ENCODE measurements around the gene C2CD5.
"Not testable (repeated sequence)": the region's sequence is repeated elsewhere in the genome, so short reads cannot be mapped to it uniquely, and the experiment has no call there.

C2CD5 gene

GRCh38 chr12:22477166-22477893, 67.0 kb downstream of the C2CD5 start:
- peak; percentile 89 for DNase-seq (ENCODE audit: low read depth)

DNA sequence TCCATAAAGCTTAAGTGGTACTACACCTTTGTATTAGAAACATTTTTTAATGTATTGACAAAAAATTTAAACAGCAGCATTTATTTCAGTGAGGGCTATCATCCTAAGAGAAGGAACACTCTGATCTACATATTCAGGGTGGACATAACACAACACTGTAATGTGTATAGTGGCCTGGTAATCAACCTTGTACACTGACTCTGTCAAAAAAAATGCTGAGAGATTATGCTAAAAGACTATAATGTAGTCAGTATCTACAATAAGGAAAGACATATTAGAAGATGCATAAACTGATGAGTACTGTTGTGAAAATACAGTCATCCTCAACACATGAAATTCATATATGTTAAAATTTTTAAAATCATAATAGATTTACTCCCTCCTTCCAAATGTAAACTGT, 68.2 kb downstream of the C2CD5 start:
- DNase-seq (ENCODE audit: low read depth) = no peak

GRCh38 chr12:22474970-22475720, 69.2 kb downstream of the C2CD5 start:
- no peak for DNase-seq (ENCODE audit: low read depth)

GRCh38 chr12:22473212-22473611, 71.1 kb downstream of the C2CD5 start:
- DNase-seq (ENCODE audit: low read depth) = no peak

DNA sequence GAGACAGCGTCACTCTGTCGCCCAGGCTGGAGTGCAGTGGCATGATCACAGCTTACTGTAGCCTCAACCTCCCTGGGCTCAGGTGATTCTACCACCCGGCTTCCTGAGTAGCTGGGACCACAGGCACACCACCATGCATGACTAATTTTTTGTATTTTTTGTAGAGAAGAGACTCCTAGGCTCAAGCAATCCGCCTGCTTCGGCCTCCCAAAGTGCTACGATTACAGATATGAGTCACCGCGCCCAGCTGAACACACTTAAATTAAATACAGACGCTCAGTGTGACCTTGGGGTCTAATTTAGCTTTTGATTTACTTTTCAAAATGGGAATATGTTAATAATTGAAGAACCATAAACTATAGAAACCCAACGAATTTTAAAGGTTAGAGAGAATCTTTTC, 77.2 kb downstream of the C2CD5 start:
- no peak for DNase-seq (ENCODE audit: low read depth)

GRCh38 chr12:22463306-22463705, 81.0 kb downstream of the C2CD5 start:
- DNase-seq (ENCODE audit: low read depth) = no peak

DNA sequence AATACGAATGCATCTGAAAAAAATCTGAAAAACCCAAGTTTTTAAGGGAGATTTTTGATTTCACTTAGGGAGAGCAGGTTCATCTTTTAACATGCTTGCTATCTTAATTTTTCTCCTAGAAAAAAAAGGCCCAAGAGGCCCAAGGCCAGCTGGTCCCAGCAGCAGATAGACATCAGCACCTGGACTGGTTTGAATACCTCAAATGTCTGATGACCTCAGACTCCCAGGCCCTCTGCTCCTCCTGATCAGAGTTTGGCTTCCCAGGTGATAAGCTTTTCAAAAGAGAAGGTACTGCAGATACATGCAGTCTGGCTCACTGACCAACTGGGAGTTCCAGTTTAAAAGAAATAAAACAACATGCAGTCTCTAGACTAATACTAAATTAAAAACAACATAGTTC, 82.6 kb downstream of the C2CD5 start:
- no peak for DNase-seq (ENCODE audit: low read depth)

- DNase-seq (ENCODE audit: low read depth) = peak; percentile 49
These were observed 84.4 kb downstream of the C2CD5 start for GRCh38 chr12:22459838-22460490.

GRCh38 chr12:22458298-22458937, 85.9 kb downstream of the C2CD5 start:
- no peak for DNase-seq (ENCODE audit: low read depth)

DNA sequence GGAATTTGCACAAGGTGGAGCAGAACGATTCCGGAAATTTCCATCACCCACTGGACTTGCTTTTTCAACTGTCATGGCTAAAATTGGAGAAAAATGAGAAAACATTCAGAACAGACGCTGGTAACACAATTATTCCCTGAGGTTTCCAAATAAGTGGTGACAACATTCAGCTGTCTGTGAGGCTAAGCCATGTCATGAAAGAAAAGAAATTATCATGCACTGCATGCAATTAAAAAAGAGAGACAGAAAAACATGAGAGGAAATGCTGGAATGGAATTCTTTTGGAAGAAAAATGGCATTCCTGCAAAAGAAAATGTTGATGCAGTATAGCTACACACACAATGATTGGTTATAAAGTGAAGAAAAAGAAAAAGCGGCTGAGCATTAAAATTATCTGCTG, 87.3 kb downstream of the C2CD5 start:
- DNase-seq (ENCODE audit: low read depth) = no peak

DNA sequence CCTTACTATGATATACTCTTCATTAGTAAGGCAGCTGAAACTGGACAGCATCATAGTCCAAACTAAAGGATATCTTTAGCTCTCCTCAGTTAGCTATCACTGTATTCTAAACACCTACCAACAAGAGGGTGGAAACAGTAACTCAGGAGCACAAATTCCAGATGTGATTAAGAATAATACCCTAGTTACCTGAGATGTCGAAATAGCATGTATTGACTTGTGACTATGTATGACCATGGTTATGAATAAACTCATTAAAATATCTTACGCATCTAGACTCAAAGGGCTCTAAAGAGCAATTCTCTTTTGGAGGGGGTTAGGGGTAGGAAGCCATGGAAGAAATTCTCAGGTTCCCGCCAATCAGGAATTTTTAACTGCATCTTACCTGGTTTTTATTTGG, 90.8 kb downstream of the C2CD5 start:
- no peak for DNase-seq (ENCODE audit: low read depth)

DNA sequence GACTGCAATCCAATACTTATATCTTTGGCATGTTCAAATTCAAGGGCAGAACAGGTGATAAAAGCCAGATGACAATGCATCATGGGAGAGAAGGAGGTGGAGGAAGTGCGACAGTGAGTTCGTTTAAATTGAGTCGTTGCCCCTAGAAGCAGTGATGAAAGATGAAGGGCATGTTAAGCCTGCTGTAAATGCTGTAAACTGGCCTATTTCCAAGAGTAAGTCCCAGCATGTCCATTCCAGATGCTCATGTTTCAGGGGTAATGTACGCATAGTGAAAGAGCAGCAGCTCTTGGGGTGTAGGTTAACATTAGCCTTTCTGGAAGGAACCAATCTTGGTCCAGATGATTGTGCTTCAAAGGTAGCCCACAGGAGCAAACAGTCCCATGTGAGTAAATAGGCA, 97.1 kb downstream of the C2CD5 start:
- peak; percentile 4 for DNase-seq (ENCODE audit: low read depth)

DNA sequence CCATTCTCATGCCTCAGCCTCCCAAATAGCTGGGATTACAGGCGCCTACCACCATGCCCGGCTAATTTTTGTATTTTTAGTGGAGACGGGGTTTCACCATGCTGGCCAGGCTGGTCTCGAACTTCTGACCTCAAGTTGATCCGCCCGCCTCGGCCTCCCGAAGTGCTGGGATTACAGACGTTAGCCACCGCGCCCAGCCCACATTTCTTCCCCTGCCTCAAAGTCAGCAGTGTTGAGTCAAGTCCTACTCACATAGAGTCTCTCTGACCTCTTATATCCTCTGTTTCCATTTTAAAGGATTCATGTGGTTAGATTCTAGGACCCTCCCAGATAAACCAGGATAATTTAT, 100.1 kb downstream of the C2CD5 start:
- not testable (repeated sequence) for DNase-seq (ENCODE audit: low read depth)

DNA sequence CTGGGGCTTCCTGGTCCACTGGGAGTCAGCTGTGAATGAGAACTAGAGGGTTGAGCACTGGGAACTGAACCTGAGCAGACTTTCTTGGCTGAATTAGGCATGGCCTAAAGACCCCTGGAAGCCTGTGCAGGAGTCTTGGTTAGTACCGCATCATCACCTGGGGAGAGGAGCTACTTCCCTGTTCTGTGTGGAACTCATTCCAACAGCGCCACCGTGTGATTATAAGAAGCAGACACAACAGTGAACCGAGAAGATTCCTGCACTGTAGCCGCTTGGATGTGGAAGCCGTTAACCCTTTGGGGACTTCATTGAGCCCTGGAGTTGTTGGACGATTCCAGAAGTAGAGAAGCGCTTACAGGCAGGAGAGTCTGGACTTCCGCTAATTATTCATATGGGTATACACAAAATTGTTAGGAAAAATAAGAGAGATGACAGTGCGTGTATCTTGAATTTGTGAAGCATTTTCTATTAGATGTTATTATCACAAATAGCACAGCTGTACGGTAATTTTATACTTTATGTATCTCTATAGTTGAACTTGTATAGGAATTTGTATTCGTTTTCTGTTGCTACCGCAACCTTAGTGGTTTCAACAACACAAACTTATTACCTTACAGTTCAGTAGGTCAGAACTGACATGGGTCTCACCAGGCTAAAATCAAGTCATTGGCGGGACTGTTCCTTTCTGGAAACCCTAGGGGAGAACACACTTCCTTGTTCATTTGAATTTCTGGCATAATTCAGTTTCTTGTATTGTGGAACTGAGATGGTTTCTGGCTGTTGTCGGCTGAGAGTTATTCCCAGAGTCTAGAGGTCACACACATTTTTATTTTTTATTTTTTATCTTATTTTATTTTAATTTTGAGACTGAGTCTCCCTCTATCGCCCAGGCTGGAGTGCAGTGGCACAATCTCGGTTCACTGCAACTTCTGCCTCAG, 100.7 kb downstream of the C2CD5 start:
- DNase-seq (ENCODE audit: low read depth) = peak; percentile 77

- DNase-seq (ENCODE audit: low read depth) = no peak
These were observed 107.1 kb downstream of the C2CD5 start for GRCh38 chr12:22437031-22437806.

DNA sequence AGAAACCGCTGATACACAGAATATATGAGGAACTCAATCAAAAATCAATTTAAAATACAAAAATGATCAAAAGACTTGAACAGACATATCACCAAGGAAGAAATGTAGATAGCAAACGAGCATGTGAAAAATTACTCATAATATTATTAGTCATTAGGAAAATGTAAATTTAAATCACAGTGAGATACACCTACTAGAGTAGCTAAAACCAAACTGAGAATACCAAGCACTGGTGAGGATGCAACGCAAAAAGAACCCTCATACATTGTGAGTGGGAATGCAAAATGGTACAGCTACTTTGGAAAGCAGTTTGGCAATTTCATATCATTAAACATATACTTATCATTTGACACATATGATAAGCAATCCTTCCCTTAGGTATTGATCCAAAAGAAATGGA, 108.8 kb downstream of the C2CD5 start:
- DNase-seq (ENCODE audit: low read depth) = no peak

DNA sequence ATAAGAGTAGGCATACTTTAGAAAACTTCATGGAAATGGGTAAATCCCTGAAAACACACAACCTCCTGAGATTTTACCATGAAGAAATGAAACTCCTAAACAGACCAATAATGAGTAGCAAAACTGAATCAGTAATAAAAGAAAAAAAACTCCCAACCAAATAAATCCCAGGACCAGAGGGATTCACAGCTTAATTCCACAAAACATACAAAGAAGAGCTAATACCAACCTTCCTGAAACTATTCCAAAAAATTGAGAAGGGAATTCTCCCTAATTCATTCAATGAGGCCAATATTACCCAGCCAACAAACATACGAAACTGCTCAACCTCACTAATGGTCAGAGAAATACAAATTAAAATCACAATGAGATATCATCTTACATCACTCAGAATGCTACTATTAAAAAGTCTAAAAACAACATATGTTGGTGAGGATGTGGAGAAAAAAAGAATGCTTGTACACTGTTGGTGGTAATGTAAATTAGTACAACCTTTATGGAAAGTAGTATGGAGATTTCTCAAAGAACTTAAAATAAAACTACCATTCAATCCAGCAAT, 112.6 kb downstream of the C2CD5 start:
- no peak for DNase-seq (ENCODE audit: low read depth)

- DNase-seq (ENCODE audit: low read depth) = no peak
These were observed 127.5 kb downstream of the C2CD5 start for GRCh38 chr12:22416801-22417200.

DNA sequence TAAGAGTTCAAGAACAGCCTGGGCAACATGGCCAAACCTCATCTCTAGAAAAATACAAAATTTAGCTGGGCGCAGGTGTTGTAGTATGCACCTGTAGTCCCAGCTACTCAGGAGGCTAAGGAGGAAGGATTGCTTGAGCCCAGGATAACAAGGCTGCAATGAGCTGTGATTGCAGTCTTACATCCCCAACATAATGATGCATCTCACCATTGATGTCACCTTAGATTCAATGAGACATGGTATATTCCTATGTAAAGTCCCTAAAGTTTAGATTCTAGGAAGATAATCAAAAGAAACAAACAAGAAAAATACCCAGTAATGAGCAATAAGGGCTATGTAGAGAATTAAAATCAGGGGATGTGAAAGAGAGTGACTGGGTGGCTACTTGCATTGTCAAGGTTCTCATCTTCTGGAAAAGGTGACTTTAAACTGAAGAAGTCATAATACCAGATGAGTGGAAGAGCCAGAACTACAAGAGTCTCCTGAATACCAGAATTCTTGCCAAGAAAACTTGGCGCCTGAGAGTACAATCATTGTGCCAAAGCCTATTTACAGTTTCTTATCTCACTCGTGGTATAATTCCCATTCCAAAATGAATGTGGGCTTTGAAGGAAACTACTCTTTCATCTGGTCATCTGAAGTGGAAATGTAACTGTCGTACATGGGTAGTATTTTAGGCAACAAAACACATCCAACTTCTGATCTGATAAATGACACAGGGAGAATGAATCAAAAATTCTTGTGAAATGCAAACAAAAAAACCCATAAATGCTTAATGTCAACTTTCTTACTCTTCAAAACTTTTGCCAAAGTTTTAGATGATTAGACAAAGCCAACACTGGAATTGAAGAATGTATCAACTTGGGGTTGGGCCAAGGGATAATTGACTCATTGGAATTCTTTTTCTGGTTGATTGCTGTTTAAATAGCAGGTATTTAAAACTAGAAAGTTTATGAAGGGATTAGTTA, 128.7 kb downstream of the C2CD5 start:
- no peak for DNase-seq (ENCODE audit: low read depth)
